ENCODE results near the gene TTC21B. TPM values are rescaled to one million over a fixed set of nuclear protein-coding genes. Genes with fewer than 3 reads are reported as not detected.

Gene TTC21B
- total RNA-seq, 4 donors from 2014 or later: 15.5 to 32.6 (median 17.7) TPM

DNA sequence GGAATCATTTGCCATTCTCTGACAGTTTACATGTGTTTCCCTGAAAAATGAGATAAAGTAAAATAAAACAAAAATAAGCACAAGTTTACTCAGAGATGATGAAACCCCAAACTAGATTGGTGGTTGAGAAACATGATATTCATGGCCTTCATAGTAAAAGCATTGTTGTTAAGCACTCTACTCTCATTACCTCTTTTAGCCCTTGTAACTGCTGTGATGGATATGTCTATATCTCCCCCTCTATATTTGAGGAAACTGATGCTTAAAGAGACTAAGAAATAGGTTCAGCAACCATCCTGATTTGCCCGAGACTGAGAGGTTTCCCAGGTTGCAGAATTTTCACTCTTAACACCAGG is 125.7 kb downstream of the TTC21B start:
- DNase-seq (ENCODE audit: low spot score) (no peak), ATAC-seq (ENCODE audit: low FRiP score) (no peak)
- TF ChIP-seq, protein P1, sequence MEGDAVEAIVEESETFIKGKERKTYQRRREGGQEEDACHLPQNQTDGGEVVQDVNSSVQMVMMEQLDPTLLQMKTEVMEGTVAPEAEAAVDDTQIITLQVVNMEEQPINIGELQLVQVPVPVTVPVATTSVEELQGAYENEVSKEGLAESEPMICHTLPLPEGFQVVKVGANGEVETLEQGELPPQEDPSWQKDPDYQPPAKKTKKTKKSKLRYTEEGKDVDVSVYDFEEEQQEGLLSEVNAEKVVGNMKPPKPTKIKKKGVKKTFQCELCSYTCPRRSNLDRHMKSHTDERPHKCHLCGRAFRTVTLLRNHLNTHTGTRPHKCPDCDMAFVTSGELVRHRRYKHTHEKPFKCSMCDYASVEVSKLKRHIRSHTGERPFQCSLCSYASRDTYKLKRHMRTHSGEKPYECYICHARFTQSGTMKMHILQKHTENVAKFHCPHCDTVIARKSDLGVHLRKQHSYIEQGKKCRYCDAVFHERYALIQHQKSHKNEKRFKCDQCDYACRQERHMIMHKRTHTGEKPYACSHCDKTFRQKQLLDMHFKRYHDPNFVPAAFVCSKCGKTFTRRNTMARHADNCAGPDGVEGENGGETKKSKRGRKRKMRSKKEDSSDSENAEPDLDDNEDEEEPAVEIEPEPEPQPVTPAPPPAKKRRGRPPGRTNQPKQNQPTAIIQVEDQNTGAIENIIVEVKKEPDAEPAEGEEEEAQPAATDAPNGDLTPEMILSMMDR (IDR thresholded peaks at IDR 0.05): no peak

DNA sequence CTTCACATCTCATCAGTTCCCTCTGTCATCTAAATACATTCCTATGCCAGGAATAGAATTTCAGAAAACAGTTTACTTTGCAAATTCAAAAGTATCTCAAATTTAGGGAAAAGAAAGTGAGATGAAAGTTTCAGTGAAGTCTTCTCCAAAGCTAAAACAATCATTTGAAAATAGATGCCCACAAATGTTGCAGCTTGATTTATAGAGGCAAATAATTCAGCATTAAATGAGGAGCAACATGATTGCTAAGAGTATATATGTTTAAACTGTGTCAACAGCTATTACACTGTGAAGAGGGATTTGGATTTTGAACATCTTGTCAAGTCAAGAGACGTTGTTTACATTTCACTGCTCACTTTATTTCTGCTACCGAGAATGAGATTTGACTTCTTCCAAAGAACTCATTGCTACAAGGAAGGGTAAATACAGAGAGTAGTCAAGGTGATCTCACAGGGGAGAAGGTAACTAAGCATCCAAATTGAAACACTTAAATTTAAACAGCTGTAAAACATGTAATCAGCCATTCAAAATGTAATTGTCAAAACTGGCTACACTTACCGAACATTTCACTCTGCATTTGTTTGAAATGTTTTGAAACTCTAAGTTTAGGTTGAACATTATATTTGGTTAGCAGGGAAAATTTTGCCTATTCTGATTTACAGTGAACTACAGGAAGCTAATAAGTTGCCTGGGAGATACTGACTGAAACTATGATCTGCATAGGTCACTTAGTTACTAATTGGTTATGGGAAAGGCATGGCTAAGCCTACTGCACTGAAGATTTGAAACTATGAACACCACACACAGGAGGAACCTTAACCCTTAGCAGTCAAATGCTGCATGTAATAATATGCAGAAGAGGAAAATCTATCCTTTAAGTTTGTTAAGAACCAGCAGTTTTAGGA is 126.3 kb downstream of the TTC21B start:
- TF ChIP-seq, protein P1 (IDR thresholded peaks at IDR 0.05): no peak
- DNase-seq (ENCODE audit: low spot score) (no peak), ATAC-seq (ENCODE audit: low FRiP score) (no peak)

DNA sequence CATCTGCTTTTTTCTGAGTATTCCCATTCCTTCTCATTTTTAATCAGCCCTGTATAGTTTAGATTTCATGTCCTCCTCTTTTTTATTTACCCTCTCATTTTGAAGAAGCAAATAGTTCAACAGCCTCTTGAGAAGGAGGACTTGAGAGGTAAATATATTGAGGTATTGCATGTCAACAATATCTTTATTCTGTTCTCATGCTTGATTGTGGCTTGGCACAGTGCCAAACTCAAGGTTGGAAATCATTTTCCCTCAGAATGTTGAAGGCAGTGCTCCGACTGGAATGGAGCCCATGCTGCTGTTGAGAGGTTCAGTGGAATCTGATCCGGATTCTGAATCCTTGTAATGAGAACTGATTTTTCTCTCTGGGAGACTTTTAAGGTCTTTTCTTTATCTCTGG is 128.5 kb downstream of the TTC21B start:
- ATAC-seq (ENCODE audit: low FRiP score) (no peak), DNase-seq (ENCODE audit: low spot score) (no peak)
- TF ChIP-seq, protein P1 (IDR thresholded peaks at IDR 0.05): no peak

Other genes starting within 250 kb of the TTC21B start
- gene GALNT3, start 159.5 kb downstream of the TTC21B start, total RNA-seq: 1 to 10 TPM in 3 of 4 donors, under 1 TPM in 1; 0.82 to 2.7 (median 1.7) TPM
- under 1 TPM in 1 of 4 donors, not detected in 3; 0.09 TPM for gene SCN1A, start 174.2 kb upstream of the TTC21B start, total RNA-seq